ENCODE data around the gene PGD. TPM values are rescaled to one million over a fixed set of nuclear protein-coding genes. Genes with fewer than 3 reads are reported as not detected.
A peak's percentile ranks its signal among the peaks of the same experiment; 100 is the strongest.

The PGD gene
- total RNA-seq: 100 to 1,000 TPM in 1 of 4 donors, 10 to 100 TPM in 3; 22.9 to 109 (median 44.2) TPM

DNA sequence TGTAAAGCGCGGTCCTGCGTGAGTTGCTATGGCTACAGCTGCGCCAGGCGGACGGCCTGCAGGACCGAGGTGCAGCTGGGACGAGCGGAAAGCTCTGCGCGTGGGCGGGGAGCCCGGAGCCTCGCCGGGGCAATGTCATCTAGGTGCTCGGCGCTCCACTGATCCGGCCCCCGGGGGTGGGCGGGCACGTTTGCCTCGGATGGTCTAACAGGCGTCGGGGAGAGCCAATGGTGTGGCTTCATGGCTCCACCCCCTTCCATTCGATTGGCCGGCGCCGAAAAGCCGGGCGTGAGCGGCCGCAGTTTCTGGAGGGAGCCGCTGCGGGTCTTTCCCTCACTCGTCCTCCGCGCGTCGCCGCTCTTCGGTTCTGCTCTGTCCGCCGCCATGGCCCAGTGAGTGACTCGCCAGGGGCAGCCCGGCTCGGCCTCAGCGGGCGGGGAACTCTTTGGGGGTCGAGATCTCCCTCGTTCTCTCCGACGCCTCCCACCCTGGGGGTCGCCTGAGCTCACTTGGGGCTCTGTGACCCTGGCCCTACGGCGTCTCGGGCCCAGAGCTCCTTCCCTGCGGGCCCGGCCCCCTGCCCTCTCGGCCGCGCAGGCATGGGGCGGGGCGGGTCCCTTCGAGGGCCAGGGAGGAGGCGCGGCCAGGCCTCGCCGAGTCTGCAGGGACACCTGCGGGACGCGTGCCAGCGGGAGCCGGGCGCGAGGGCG lies at the start of gene PGD:
Gene PGD (plus strand): TSS at position 331 of the 710 bp plus-strand sequence. CDS start 54 bp downstream, at position 385.
- peaks cover 0 to 32% (median 3%) of the 10 kb centered on the region in 3 donors for H3K4me1 ChIP-seq
- H3K4me3 ChIP-seq: peak within 1 kb of the TSS; percentile 66 to 92
- no CpG with 5 or more reads among the region's 76 CpGs for WGBS, 2 donors (ENCODE audit: low coverage in 1 of 2)
- peak; percentile 99 for ATAC-seq
- peaks cover 0 to 4% (median 0%) of the 10 kb centered on the region in 3 donors for H3K9me3 ChIP-seq
- H3K36me3 ChIP-seq: peaks cover 0 to 17% of the 10 kb centered on the region in 2 donors
- H3K27me3 ChIP-seq: no peaks in the 10 kb centered on the region
- peak within 1 kb of the TSS; percentile 45 to 95 (median 94) for H3K27ac ChIP-seq
- TF ChIP-seq POLR2AphosphoS5 (IDR thresholded peaks at IDR 0.05): peak; percentile 58
- no peak for TF ChIP-seq EP300 (IDR thresholded peaks at IDR 0.05)
- TF ChIP-seq POLR2A (IDR thresholded peaks at IDR 0.05): peak; percentile 76 to 77

- H3K9me3 ChIP-seq: no peaks in the 10 kb centered on the region
- TF ChIP-seq POLR2AphosphoS5 (IDR thresholded peaks at IDR 0.05) (no peak), CTCF (IDR thresholded peaks at IDR 0.05) (no peak), POLR2A (IDR thresholded peaks at IDR 0.05) (no peak), EP300 (IDR thresholded peaks at IDR 0.05) (no peak)
- H3K27me3 ChIP-seq: no peaks in the 10 kb centered on the region
- WGBS, 2 donors (ENCODE audit: low coverage in 1 of 2): 49% methylated on average over 4 of the region's 4 CpGs; no CpG with 5 or more reads in 1 of the 2 donors
- H3K36me3 ChIP-seq: peaks cover 0 to 82% of the 10 kb centered on the region in 2 donors
- H3K4me3 ChIP-seq: no peak overlapping the region
- H3K4me1 ChIP-seq: no peaks in the 10 kb centered on the region
- no peak overlapping the region for H3K27ac ChIP-seq
- no peak for ATAC-seq
Measured at GRCh38 chr1:10353282-10353681, 45.6 kb upstream of the PGD start.

- Histone ChIP-seq H3K4me1 (no peaks in the 10 kb centered on the region), H3K27ac (no peak overlapping the region), H3K27me3 (no peaks in the 10 kb centered on the region), H3K4me3 (no peak overlapping the region), H3K36me3 (peaks cover 0 to 78% of the 10 kb centered on the region in 2 donors), H3K9me3 (no peaks in the 10 kb centered on the region)
- no peak for TF ChIP-seq CTCF (IDR thresholded peaks at IDR 0.05)
- no peak for TF ChIP-seq POLR2A (IDR thresholded peaks at IDR 0.05)
- TF ChIP-seq POLR2AphosphoS5 (IDR thresholded peaks at IDR 0.05): no peak
- 39 to 61% methylated on average over 2 of the region's 2 CpGs for WGBS, 2 donors (ENCODE audit: low coverage in 1 of 2)
- no peak for ATAC-seq
Measured at GRCh38 chr1:10353693-10354092, 45.2 kb upstream of the PGD start.

GRCh38 chr1:10360045-10360444 lies 38.8 kb upstream of the PGD start:
- Histone ChIP-seq H3K36me3 (peaks cover 0 to 66% of the 10 kb centered on the region in 2 donors), H3K4me1 (peaks cover 0 to 19% (median 0%) of the 10 kb centered on the region in 3 donors), H3K27ac (no peak overlapping the region), H3K27me3 (no peaks in the 10 kb centered on the region), H3K4me3 (no peak overlapping the region), H3K9me3 (no peaks in the 10 kb centered on the region)
- TF ChIP-seq CTCF (IDR thresholded peaks at IDR 0.05) (no peak), POLR2AphosphoS5 (IDR thresholded peaks at IDR 0.05) (no peak), EP300 (IDR thresholded peaks at IDR 0.05) (no peak), POLR2A (IDR thresholded peaks at IDR 0.05) (no peak)
- no CpG with 5 or more reads among the region's 1 CpG for WGBS, 2 donors (ENCODE audit: low coverage in 1 of 2)
- ATAC-seq: no peak

GRCh38 chr1:10361515-10361914 lies 37.3 kb upstream of the PGD start:
- TF ChIP-seq EP300 (IDR thresholded peaks at IDR 0.05) (no peak), POLR2AphosphoS5 (IDR thresholded peaks at IDR 0.05) (no peak), CTCF (IDR thresholded peaks at IDR 0.05) (no peak), POLR2A (IDR thresholded peaks at IDR 0.05) (no peak)
- Histone ChIP-seq H3K4me1 (peaks cover 0 to 19% (median 0%) of the 10 kb centered on the region in 3 donors), H3K36me3 (peaks cover 0 to 68% of the 10 kb centered on the region in 2 donors), H3K27me3 (no peaks in the 10 kb centered on the region), H3K27ac (no peak overlapping the region), H3K9me3 (no peaks in the 10 kb centered on the region), H3K4me3 (no peak overlapping the region)
- WGBS, 2 donors (ENCODE audit: low coverage in 1 of 2): 88 to 95% methylated on average over 8 to 9 of the region's 10 CpGs
- no peak for ATAC-seq

All from gastroesophageal sphincter (tissue), 4 donors.